ENCODE results near the gene TNFRSF12A. TPM values are rescaled to one million over a fixed set of nuclear protein-coding genes. Genes with fewer than 3 reads are reported as not detected.

The TNFRSF12A gene, protein sequence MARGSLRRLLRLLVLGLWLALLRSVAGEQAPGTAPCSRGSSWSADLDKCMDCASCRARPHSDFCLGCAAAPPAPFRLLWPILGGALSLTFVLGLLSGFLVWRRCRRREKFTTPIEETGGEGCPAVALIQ
- total RNA-seq: 196 and 480 TPM in 2 replicates

DNA sequence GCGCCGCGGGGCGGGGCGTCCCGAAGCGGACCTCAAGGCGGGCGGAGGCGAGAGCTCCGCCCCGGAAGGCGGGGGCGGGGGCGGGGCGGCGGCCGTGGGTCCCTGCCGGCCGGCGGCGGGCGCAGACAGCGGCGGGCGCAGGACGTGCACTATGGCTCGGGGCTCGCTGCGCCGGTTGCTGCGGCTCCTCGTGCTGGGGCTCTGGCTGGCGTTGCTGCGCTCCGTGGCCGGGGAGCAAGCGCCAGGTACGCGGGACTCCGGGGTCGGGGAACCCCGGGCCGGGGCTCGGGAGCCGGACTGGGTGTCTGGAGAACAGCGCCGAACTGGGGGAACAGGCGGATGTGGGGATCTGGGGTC, at the start of gene TNFRSF12A:
TNFRSF12A (plus strand) TSS at position 122 of the 357 bp plus-strand sequence; CDS start at position 152, 30 bp downstream.
- peak; percentile 36 for DNase-seq (ENCODE audit: low read depth)

DNA sequence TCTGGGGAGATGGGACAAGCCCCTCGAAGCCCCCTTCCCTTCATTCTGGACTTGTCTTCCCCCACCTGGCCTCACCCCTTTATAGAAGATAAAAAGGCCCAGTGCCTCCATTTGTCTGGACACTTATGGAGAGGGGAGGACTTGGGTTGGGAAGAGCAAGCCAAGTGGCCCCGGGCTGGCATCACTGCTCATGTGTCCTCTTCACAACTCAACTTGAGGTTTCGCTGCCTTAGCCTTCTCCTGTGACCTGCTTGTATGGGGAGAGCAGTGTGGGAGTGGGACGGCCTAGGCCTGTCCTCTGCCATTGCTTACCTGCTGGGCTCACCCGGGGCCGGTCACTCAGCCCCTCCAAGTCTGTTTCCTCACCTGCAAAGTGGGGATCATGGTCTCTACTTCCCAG, 49.6 kb upstream of the TNFRSF12A start:
- no peak for DNase-seq (ENCODE audit: low read depth)

GRCh38 chr16:2971134-2971984, 48.8 kb upstream of the TNFRSF12A start:
- DNase-seq (ENCODE audit: low read depth): no peak

GRCh38 chr16:2971985-2972784, 48.0 kb upstream of the TNFRSF12A start:
- no peak for DNase-seq (ENCODE audit: low read depth)

GRCh38 chr16:2973093-2973492, 47.1 kb upstream of the TNFRSF12A start:
- no peak for DNase-seq (ENCODE audit: low read depth)

DNA sequence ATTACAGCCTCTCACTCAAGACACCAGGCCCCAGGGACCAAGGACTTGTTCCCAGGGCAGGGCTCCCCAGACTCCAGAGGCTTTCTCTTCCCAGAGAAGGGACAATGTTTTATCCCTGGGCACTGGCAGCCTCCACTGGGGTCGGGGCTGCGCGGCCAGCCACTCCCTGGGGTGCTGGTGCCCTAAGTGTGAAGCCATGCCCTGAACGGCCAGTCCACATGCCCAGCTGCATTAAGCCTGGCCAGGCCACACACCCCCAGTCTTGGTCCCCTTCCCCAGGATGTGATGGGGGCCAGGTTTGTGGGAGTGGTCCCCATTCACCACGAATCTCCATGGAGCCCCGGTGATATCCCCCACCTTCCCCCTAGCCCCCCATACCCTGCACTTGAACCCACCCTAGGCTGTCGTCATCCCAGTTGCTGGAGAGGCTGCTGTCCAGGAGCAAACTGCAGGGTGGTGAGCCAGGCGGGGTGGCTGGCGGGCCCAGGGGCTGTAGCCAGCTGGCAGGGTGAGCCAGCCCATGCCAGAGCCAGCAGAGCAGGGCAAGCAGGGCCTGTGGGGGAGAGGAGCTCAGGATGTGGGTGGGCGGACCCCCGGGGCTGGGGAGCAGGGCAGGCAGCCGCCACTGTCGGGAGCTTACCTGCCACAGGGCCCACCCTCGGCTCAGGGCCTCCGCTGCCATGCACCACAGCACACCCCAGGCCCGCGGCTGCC, 46.4 kb upstream of the TNFRSF12A start:
- DNase-seq (ENCODE audit: low read depth): no peak

DNA sequence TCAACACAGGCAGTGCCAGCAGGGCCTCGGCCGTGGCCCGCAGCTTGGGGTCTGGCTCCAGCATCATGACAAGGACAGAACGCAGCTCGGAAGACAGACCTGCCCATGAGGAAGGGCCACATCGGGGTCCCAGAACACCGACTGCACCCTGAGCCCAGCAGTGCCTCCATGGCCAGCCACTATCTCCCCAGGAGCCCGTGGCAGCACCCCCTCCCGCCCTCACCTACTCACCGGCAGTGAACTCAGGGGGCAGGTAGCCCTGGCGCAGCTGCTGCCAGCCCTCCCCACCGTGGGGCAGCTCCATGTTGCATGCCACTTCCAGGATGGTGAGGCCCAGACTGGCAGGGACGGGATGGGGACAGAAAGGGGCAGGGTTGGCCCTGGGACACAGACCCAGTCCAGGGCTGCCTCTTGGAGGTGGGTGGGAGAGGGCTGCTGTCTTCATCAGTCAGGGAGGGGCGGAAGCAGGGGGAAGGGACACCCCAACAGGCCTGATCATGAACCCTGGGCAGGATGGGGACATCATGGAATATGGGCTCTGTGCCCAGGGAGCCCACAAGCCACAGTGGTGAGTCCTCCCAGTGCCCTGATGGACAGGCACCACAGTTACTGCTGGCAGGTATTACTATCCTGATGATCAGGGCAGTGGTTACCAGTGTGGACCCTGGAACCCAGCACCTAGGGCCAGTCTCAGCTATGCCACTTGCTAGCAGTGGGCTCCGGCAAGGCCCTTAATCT, 45.7 kb upstream of the TNFRSF12A start:
- no peak for DNase-seq (ENCODE audit: low read depth)

DNA sequence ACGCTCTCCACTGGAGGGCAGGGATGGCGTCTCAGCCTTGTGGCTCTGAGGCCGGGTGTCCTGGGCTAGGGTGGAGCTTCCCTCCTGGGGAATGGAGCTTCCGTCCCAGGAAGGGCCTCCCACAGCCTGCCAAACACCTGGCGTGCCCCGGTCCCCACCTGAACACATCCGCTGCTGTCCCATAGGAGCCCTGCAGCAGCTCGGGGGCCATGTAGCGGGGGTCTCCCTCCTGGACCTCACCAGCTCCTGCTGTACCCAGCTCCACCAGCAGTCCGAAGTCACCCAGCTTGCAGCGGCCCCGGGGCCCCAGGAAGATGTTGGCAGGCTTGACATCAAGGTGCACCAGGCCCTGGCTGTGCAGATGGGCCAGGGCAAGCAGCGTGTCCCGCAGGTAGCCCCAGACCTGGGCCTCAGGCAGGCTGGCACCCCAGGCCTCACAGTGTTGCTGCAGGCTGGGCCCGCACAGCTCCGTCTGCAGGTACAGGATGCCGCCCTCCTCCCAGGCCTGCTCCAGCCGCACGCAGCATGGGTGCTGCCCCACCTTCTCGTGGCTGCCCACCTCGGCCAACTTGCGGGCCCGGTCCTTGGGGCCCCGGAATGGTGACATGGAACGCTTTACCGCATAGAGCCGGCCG, 44.9 kb upstream of the TNFRSF12A start:
- DNase-seq (ENCODE audit: low read depth): no peak

DNA sequence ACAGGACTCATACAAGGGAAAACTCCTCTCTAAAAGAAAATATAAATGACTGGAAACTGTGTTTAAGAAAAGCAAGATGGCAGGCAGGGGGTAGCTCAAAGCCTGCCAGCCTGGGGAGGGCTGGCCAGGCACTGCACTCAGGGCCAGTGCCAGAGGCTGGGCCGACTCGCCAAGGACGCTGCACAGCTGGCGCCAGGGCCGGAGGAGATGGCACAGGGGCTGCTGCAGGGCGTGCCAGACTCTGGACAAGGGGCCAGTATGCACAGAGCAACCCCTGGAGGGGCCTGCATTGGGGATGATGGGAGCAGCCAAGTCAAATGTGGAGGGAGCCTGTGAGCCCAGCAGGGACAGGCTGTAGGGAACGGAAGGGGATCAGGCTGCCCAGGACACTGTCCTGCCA, 44.0 kb upstream of the TNFRSF12A start:
- DNase-seq (ENCODE audit: low read depth): no peak

- no peak for DNase-seq (ENCODE audit: low read depth)
These were observed 43.5 kb upstream of the TNFRSF12A start for GRCh38 chr16:2976673-2977072.

- DNase-seq (ENCODE audit: low read depth): no peak
These were observed 42.7 kb upstream of the TNFRSF12A start for GRCh38 chr16:2977440-2977839.

DNA sequence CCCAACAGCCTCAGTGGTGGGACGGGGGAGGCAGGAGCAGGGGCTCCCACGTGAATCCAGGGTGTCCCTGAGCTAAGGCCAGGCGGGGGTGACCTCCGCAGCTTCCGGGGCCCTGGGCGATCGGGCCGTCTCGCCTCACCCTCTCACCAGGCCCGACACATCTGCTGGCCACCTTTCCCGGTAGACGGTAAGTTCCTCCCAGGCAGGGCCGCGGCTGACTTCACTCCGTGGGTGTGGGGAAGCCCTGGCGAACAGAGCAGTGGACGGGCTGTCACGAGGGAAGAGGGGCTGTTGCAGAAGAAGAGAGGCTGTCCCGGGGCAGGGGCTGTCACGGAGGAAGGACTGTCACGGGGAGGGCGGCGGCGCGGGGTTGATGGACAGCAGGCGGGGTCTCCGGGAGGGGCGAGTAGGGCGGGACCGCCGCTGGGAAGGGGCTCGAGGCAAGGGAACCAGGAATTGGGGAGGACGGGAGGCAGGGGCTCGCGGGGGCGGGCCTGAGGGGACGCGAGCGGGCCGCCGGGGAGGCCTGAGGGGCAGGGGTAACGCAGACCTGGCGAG, 40.4 kb upstream of the TNFRSF12A start:
- no peak for DNase-seq (ENCODE audit: low read depth)

DNA sequence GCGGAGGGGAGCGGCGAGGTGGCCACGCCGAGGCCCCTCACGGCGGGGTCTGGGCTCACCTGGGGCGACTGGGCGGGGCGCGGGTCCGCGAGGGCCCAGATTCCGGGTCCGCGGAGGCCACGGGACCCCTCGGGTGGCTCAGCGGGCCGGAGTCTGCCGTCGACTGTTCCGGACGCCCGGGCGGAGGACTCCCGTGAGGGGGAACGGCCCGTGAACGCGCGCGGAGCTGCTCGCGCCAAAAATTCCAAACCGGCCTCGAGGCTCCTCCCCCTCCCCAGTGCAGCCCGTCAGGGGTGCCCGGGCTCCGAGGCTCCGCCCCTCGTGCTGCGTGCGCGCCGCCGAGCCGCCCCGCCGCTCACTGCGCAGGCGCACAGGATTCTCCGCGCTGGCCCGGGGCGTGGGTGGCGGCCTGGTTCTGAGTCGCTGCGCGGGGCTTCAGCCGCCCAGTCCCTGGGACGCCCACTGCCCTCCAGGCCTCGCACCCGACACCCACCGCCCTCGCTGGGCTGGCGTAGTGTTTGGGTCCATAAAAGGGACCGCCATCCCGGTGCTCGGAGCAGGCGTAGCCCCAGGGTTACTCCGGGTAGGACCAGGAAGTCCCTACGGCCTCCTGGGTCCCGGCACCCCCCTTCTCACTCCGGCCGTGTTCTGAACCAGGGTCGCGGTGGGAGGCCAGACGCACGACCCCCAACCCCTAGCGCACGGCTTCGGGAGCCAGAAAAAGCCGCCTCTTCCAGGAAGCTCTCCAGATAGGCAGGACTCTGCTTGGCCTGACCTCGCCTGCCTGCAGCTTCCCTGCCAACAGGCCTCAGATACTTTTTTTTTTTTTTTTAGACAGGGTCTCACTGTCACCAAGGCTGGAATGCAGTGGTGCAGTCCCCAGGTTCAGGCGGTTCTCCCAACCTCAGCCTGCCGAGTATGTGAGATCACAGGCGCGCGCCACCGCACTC, 39.7 kb upstream of the TNFRSF12A start, which contains the start of gene PKMYT1:
PKMYT1 (minus strand) TSS at position 220 of the 950 bp plus-strand sequence. CDS start 789 bp downstream, outside the sequence.
- DNase-seq (ENCODE audit: low read depth): peak; percentile 56

DNA sequence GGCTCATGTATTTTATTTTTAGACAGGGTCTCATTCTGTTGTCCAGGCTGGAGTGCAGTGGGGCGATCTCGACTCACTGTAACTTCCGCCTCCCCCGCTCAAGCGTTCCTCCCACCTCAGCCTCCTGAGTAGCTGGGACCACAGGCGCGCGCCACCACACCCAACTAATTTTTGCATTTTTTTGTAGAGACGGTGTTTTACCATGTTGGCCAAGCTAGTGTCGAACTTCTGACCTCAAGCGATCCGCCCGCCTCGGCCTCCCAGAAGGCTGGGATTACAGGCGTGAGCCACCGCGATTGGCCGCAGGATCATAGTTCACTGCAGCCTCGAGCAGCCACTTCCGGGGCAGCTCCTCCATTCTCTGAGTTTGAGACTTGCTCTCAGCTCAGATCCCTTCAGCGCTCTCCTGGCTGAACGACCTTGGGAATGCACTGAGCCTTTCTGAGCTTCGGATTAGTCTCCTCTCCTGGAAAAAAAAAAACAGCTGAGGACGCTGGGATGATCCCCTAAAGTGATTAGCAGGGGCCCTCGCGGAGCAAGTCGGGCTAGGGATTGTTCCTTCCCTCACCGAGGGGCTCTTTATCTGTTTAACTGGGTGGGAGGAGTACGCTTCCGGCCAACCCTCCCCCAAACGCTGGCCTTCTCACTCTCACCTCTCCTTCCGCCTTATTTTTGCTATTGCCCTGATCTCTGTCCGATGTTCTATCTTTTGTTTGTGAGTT, 38.8 kb upstream of the TNFRSF12A start:
- DNase-seq (ENCODE audit: low read depth): no peak

DNA sequence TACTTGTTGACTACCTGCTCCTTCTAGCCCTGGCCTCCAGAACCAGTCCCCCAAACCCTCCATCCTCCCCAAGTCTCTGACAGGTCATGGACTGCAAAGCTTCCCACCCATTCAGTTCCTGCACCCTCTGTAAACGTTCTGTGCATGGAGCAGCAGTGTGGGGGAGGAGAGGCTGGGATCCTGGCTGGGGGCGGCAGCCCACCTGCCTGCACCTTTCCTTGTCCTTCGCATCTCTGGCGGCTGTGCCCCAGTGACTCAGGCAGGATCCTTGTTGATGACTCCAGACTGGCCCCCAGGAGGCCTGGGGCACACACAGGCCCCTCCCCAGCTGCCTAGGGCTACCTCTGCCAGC, 38.3 kb upstream of the TNFRSF12A start:
- DNase-seq (ENCODE audit: low read depth): no peak

- DNase-seq (ENCODE audit: low read depth): no peak
These were observed 37.8 kb upstream of the TNFRSF12A start for GRCh38 chr16:2982402-2982801.

- DNase-seq (ENCODE audit: low read depth): peak; percentile 47
These were observed 36.4 kb upstream of the TNFRSF12A start for GRCh38 chr16:2983706-2984136.

DNA sequence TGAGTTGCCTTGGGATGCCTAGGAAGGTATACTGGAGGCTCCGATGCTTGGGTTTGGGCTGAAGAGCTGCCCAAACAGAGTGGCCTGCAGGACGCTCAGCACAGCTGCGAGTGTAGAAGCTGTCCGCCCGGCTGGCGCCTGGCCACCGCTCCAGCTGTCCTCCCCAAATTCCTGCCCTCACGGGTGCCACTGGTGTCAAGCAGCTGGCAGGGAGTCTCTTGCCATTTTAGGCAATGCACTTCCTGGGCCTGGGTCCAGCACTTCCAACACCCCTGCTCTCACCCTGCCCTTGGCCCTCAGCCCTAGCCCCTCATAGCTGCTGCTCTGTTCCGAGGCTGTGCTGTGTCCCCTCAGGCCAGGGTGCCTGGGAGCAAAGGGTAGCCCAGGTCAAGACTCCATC, 34.7 kb upstream of the TNFRSF12A start:
- DNase-seq (ENCODE audit: low read depth): no peak
